A549 (cell line): ENCODE results near the gene TMC5. TPM values are rescaled to one million over a fixed set of nuclear protein-coding genes. Genes with fewer than 3 reads are reported as not detected.
A peak's percentile ranks its signal among the peaks of the same experiment; 100 is the strongest.

ENCODE experiments used
- ATAC-seq, 2 experiments: fragments of 200-7000 bp in 1 of 2; fragments of >200 bp in 1 of 2; cut with Nextera tagmentation in 1 of 2; cut with Tn5 transposase in 1 of 2; 3 replicates each; pipeline versions ENCODE4 v1.8.0 to v1.9.1; 2018 to 2020; ENCODE audit warnings: mild to moderate bottlenecking in 1 of 2, moderate library complexity in 1 of 2
- CTCF ChIA-PET: fragments of 300-600 bp; sonication (Branson Sonifier 250); formaldehyde crosslinking; extraction: SDS; loops from one replicate; lab custom pipeline; 2021; ENCODE audit warnings: antibody characterized with exemption, inconsistent platforms; lab: Yijun Ruan, JAX
- POLR2A ChIA-PET: fragments of 350-600 bp; formaldehyde crosslinking; extraction: SDS; loops from one replicate; lab custom pipeline; 2021; ENCODE audit warnings: antibody characterized with exemption, inconsistent platforms; lab: Yijun Ruan, JAX
- DNase-seq, 2 experiments: peaks; one replicate each; pipeline versions ENCODE4 v3.0.0 to v3.0.0-alpha.2; 2011 to 2016; ENCODE audit warnings: low read depth in 1 of 2, low spot score in 1 of 2
- FAIRE-seq: peaks from 2 replicates; lab custom pipeline; 2011; peaks lifted over from hg19 to GRCh38; lab: Jason Lieb, UNC
- H3K27ac ChIP-seq, 2 experiments: fragments of >200 bp; sonication (Bioruptor Twin); formaldehyde crosslinking; 3 replicates each; pipeline ENCODE4 v1.5.1; 2016 to 2017
- H3K4me1 ChIP-seq: fragments of >200 bp; sonication (Bioruptor Twin); formaldehyde crosslinking; 3 replicates; pipeline ENCODE4 v1.6.1; 2016
- H3K4me2 ChIP-seq: fragments of >200 bp; sonication (Bioruptor Twin); formaldehyde crosslinking; 3 replicates; pipeline ENCODE4 v1.6.1; 2016
- H3K4me3 ChIP-seq: fragments of >200 bp; sonication (Bioruptor Twin); formaldehyde crosslinking; 3 replicates; pipeline ENCODE4 v1.5.1; 2016
- H3K9me3 ChIP-seq: fragments of >200 bp; sonication (Bioruptor Twin); formaldehyde crosslinking; 3 replicates; pipeline ENCODE4 v1.6.1; 2016
- BHLHE40 ChIP-seq: IDR thresholded peaks from 2 replicates; pipeline ENCODE4 v1.6.1; 2012; ENCODE audit warnings: low read depth, low read length, inconsistent platforms
- CBX8 ChIP-seq: fragments of 200-600 bp; sonication (generic); IDR thresholded peaks from 2 replicates; pipeline ENCODE4 v1.6.1; 2016
- EHF ChIP-seq: fragments of 250-450 bp; sonication (Bioruptor Pico); IDR thresholded peaks from 2 replicates; pipeline ENCODE4 v1.5.0; 2020; ENCODE audit warnings: mild to moderate bottlenecking
- EP300 ChIP-seq, 2 experiments: fragments of >200 bp; sonication (Bioruptor Twin); formaldehyde crosslinking; IDR thresholded peaks; 2 replicates in 1 of 2; 3 replicates in 1 of 2; pipeline ENCODE4 v1.6.1; 2016 to 2017
- ESRRA ChIP-seq: fragments of 150-350 bp; IDR thresholded peaks from 2 replicates; pipeline ENCODE4 v1.6.1; 2014; ENCODE audit warnings: mild to moderate bottlenecking, low read length, borderline replicate concordance
- FOSL2 ChIP-seq, 2 experiments: fragments of 450-650 bp in 1 of 2; fragments of >200 bp in 1 of 2; sonication (Bioruptor Twin) in 1 of 2; formaldehyde crosslinking; IDR thresholded peaks; 2 replicates each; pipeline versions ENCODE4 v1.5.0 to v1.6.1; 2016 to 2020; ENCODE audit warnings: mild to moderate bottlenecking in 1 of 2, moderate library complexity in 1 of 2
- FOXS1 ChIP-seq: fragments of 250-450 bp; sonication (Bioruptor Pico); IDR thresholded peaks from 2 replicates; pipeline ENCODE4 v1.5.0; 2020; ENCODE audit warnings: mild to moderate bottlenecking, moderate library complexity
- GATA3 ChIP-seq: IDR thresholded peaks from 2 replicates; pipeline ENCODE4 v1.6.1; 2012; ENCODE audit warnings: borderline replicate concordance
- HES2 ChIP-seq: fragments of >200 bp; sonication (Bioruptor Twin); formaldehyde crosslinking; IDR thresholded peaks from 2 replicates; pipeline ENCODE4 v1.6.1; 2016
- HMGXB4 ChIP-seq: fragments of 250-450 bp; sonication (Bioruptor Pico); IDR thresholded peaks from 2 replicates; pipeline ENCODE4 v1.5.0; 2021; ENCODE audit warnings: mild to moderate bottlenecking, moderate library complexity, borderline replicate concordance
- JUNB ChIP-seq: fragments of >200 bp; sonication (Bioruptor Twin); formaldehyde crosslinking; IDR thresholded peaks from 2 replicates; pipeline ENCODE4 v1.6.1; 2016
- MAFK ChIP-seq: fragments of 450-650 bp; IDR thresholded peaks from 2 replicates; pipeline ENCODE4 v1.6.1; 2014; ENCODE audit not compliant: partially characterized antibody
- MAX ChIP-seq: IDR thresholded peaks from 2 replicates; pipeline ENCODE4 v1.6.1; 2012
- NPAS2 ChIP-seq: fragments of 250-450 bp; sonication (Bioruptor Pico); IDR thresholded peaks from 2 replicates; pipeline ENCODE4 v1.8.0; 2022; ENCODE audit warnings: mild to moderate bottlenecking, moderate library complexity, borderline replicate concordance
- PHF8 ChIP-seq: fragments of 200-600 bp; sonication (generic); IDR thresholded peaks from 2 replicates; pipeline ENCODE4 v1.6.1; 2016; ENCODE audit warnings: low read depth, mild to moderate bottlenecking, antibody characterized with exemption, moderate library complexity, borderline replicate concordance
- REST ChIP-seq: fragments of 200-600 bp; sonication (generic); IDR thresholded peaks from 2 replicates; pipeline ENCODE4 v1.6.1; 2016; ENCODE audit warnings: antibody characterized with exemption, mild to moderate bottlenecking, moderate library complexity
- RFX5 ChIP-seq: fragments of 450-650 bp; IDR thresholded peaks from 2 replicates; pipeline ENCODE4 v1.7.1; 2014; ENCODE audit warnings: antibody characterized with exemption, mild to moderate bottlenecking, moderate library complexity
- RNF2 ChIP-seq: fragments of 200-600 bp; sonication (generic); IDR thresholded peaks from 2 replicates; pipeline ENCODE4 v1.6.1; 2016; ENCODE audit warnings: low read depth, mild to moderate bottlenecking, antibody characterized with exemption, moderate library complexity, borderline replicate concordance
- ZC3H11A ChIP-seq: fragments of 450-650 bp; IDR thresholded peaks from 2 replicates; pipeline ENCODE4 v1.6.1; 2014; ENCODE audit warnings: antibody characterized with exemption, mild to moderate bottlenecking
- WGBS: methylation state at CpG from one replicate; pipeline ENCODE4 v1.1.6; 2017; ENCODE audit errors: missing lambda C conversion rate; 5-methylcytosine and 5-hydroxymethylcytosine counted together
- polyA plus RNA-seq, 4 experiments: library from polyadenylated mRNA; depleted of rRNA in 3 of 4; stranded (reverse); fragments of >200 nt; fragmentation: RNase III in 1 of 4; extraction: RNeasy Plus Mini Kit Qiagen cat#74134 plus additional on column Dnase treatment in 1 of 4; gene quantifications; 2 replicates in 3 of 4; 3 replicates in 1 of 4; pipeline ENCODE4 v1.2.3, GENCODE V29; 2011 to 2017

Gene TMC5
- polyA plus RNA-seq, 2 of the 4 experiments (the other 2 are of a cell fraction), result 8.3 to 17.1 TPM

GRCh38 chr16:19382887-19383816 lies 34.5 kb upstream of the TMC5 start:
- ChIA-PET CTCF (interaction anchor here (0.7 to 4.1 kb wide), 7 partner anchors 8 to 297 kb away, joined by 3 to 38 read pairs (median 3); no protein-coding TSS in a partner anchor), POLR2A (interaction anchor here (1.6 kb wide), 1 partner anchor 10 kb away, joined by 7 read pairs; no protein-coding TSS in a partner anchor)
- TF ChIP-seq BHLHE40 (no peak), CBX8 (no peak), ZC3H11A (no peak), GATA3 (no peak), PHF8 (no peak), REST (no peak), HES2 (no peak), EP300 (IDR thresholded peaks at IDR 0.05) (no peak), RNF2 (no peak), FOSL2 (IDR thresholded peaks at IDR 0.05) (no peak), FOSL2 (CRISPR knock-in tag; IDR thresholded peaks at IDR 0.05) (no peak), MAFK (no peak)
- WGBS, result 66% methylated on average over 20 of the region's 20 CpGs
- Histone ChIP-seq H3K27ac (peak overlapping the region in 1 of 2 experiments; percentile 53; a peak in 3 of 6 replicates), H3K4me3 (no peak overlapping the region), H3K4me2 (peak overlapping the region; percentile 16; the same call in 1 of the 3 replicates), H3K4me1 (peaks cover 19% of the 10 kb centered on the region), H3K9me3 (no peaks in the 10 kb centered on the region)
- DNase-seq, result no peak
- no peak for FAIRE-seq
- ATAC-seq, result peak in 1 of 2 experiments; percentile 34; a peak in 3 of 6 replicates

GRCh38 chr16:19384656-19385055 lies 33.0 kb upstream of the TMC5 start:
- ATAC-seq, result peak in 1 of 2 experiments; percentile 29; a peak in 1 of 6 replicates
- CTCF ChIA-PET, result interaction anchor here (3.0 kb wide), 1 partner anchor 298 kb away, joined by 17 read pairs; no protein-coding TSS in a partner anchor
- 21% methylated on average over 2 of the region's 2 CpGs for WGBS
- Histone ChIP-seq H3K4me1 (peaks cover 19% of the 10 kb centered on the region), H3K4me2 (peak overlapping the region; percentile 6; the same call in 1 of the 3 replicates), H3K4me3 (no peak overlapping the region), H3K27ac (no peak overlapping the region), H3K9me3 (no peaks in the 10 kb centered on the region)
- POLR2A ChIA-PET, result no interaction called here
- no peak for FAIRE-seq
- TF ChIP-seq MAX (no peak), HMGXB4 (CRISPR knock-in tag) (no peak), FOSL2 (IDR thresholded peaks at IDR 0.05) (no peak), FOSL2 (CRISPR knock-in tag; IDR thresholded peaks at IDR 0.05) (no peak), BHLHE40 (no peak), ESRRA (no peak), NPAS2 (no peak), FOXS1 (CRISPR knock-in tag) (no peak), EHF (CRISPR knock-in tag) (no peak), RFX5 (no peak), JUNB (no peak)
- DNase-seq, result peak in 1 of 2 experiments; percentile 37
